ENCODE results near the gene MATN3.

DNA sequence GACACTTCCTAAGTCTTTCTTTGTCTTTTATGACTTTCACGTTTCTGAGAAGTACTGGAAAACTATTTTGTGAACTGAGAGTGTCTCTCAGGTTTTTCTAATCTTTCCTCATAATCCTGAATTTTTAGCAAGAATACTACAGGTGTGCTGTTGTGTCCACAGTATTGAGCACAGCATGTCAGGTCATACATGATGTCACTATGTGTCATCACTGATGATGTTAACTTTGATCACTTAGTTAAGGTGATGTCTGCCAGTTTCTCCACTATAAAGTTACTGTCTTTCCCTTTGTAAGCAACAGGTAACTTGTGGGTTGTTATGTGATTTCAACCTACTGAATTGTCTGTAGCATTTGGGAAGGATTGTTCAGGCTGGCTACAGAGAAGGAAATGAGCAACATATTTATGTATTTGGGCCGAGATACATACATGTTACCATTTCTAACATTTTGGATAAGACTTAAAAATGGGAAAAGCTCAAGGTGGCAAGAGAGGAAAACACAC lies 11.1 kb downstream of the MATN3 start:
- TF ChIP-seq RAD21 (IDR thresholded peaks at IDR 0.05; ENCODE audit: low read length) (no peak), JUND (IDR thresholded peaks at IDR 0.05) (no peak), RCOR1 (IDR thresholded peaks at IDR 0.05; ENCODE audit: low read length) (no peak), POLR2AphosphoS5 (IDR thresholded peaks at IDR 0.05; ENCODE audit: low read depth, low read length) (no peak), FOXJ3 (CRISPR knock-in tag; IDR thresholded peaks at IDR 0.05) (no peak), YY1 (IDR thresholded peaks at IDR 0.05; ENCODE audit: low read depth) (no peak), RFX5 (IDR thresholded peaks at IDR 0.05; ENCODE audit: low read length) (no peak)
- TF ChIP-seq, protein P1, sequence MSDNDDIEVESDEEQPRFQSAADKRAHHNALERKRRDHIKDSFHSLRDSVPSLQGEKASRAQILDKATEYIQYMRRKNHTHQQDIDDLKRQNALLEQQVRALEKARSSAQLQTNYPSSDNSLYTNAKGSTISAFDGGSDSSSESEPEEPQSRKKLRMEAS (IDR thresholded peaks at IDR 0.05; ENCODE audit: low read depth) = no peak
- TF ChIP-seq, protein P2, sequence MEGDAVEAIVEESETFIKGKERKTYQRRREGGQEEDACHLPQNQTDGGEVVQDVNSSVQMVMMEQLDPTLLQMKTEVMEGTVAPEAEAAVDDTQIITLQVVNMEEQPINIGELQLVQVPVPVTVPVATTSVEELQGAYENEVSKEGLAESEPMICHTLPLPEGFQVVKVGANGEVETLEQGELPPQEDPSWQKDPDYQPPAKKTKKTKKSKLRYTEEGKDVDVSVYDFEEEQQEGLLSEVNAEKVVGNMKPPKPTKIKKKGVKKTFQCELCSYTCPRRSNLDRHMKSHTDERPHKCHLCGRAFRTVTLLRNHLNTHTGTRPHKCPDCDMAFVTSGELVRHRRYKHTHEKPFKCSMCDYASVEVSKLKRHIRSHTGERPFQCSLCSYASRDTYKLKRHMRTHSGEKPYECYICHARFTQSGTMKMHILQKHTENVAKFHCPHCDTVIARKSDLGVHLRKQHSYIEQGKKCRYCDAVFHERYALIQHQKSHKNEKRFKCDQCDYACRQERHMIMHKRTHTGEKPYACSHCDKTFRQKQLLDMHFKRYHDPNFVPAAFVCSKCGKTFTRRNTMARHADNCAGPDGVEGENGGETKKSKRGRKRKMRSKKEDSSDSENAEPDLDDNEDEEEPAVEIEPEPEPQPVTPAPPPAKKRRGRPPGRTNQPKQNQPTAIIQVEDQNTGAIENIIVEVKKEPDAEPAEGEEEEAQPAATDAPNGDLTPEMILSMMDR (IDR thresholded peaks at IDR 0.05) = no peak
- TF ChIP-seq, protein P3, sequence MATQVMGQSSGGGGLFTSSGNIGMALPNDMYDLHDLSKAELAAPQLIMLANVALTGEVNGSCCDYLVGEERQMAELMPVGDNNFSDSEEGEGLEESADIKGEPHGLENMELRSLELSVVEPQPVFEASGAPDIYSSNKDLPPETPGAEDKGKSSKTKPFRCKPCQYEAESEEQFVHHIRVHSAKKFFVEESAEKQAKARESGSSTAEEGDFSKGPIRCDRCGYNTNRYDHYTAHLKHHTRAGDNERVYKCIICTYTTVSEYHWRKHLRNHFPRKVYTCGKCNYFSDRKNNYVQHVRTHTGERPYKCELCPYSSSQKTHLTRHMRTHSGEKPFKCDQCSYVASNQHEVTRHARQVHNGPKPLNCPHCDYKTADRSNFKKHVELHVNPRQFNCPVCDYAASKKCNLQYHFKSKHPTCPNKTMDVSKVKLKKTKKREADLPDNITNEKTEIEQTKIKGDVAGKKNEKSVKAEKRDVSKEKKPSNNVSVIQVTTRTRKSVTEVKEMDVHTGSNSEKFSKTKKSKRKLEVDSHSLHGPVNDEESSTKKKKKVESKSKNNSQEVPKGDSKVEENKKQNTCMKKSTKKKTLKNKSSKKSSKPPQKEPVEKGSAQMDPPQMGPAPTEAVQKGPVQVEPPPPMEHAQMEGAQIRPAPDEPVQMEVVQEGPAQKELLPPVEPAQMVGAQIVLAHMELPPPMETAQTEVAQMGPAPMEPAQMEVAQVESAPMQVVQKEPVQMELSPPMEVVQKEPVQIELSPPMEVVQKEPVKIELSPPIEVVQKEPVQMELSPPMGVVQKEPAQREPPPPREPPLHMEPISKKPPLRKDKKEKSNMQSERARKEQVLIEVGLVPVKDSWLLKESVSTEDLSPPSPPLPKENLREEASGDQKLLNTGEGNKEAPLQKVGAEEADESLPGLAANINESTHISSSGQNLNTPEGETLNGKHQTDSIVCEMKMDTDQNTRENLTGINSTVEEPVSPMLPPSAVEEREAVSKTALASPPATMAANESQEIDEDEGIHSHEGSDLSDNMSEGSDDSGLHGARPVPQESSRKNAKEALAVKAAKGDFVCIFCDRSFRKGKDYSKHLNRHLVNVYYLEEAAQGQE (IDR thresholded peaks at IDR 0.05; ENCODE audit: low read depth, low read length) = no peak
- TF ChIP-seq, protein P4, sequence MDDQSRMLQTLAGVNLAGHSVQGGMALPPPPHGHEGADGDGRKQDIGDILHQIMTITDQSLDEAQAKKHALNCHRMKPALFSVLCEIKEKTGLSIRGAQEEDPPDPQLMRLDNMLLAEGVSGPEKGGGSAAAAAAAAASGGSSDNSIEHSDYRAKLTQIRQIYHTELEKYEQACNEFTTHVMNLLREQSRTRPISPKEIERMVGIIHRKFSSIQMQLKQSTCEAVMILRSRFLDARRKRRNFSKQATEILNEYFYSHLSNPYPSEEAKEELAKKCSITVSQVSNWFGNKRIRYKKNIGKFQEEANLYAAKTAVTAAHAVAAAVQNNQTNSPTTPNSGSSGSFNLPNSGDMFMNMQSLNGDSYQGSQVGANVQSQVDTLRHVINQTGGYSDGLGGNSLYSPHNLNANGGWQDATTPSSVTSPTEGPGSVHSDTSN (IDR thresholded peaks at IDR 0.05) = no peak

Data from SK-N-SH (cell line).